ENCODE data around the gene H6PD.

DNA sequence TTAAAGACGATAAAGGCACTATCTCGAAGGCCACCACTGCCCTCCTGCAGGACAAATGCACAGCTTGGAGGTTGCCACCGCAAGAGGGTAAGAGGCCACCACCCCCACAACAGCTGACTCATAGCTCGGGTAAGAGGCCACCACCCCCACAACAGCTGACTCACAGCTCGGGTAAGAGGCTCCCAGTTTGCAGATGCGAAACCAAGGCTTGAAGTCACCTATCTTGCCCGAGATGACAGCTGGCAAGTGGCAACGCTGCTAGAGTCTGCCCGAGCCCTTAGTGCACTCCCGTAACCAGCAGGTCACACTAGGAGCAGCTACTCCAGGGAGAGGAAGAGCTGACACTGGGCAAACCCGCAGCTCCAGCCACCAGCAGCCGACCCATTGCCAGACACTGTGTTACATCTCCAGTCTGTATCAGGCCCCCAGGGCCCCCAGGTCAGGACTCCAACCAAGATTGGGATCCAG is 41.0 kb downstream of the H6PD start:
- no peak for TF ChIP-seq POLR2A (IDR thresholded peaks at IDR 0.05)
- TF ChIP-seq POLR2AphosphoS5 (IDR thresholded peaks at IDR 0.05) = peak in 1 of 3 donors; percentile 47

All from stomach (tissue), 4 donors.